PC-9 (cell line): ENCODE measurements around the gene CTNS.

Experiments used
- CTCF ChIP-seq: fragments of 200-600 bp; sonication (generic); conservative IDR thresholded peaks from 2 replicates; pipeline ENCODE4 v1.6.1; 2017; ENCODE audit warnings: mixed run types, antibody characterized with exemption, mild to moderate bottlenecking, moderate library complexity
- EZH2 ChIP-seq: fragments of 200-600 bp; sonication (generic); IDR thresholded peaks from 2 replicates; pipeline ENCODE4 v1.8.0; 2017; ENCODE audit warnings: antibody characterized with exemption, low read depth

GRCh38 chr17:3678095-3678820 lies 41.7 kb downstream of the CTNS start:
- TF ChIP-seq CTCF (no peak), EZH2 (no peak)
